ENCODE measurements around the gene SLC9A9.

SLC9A9 gene

GRCh38 chr3:143266927-143267326, 581.3 kb downstream of the SLC9A9 start:
- DNase-seq, result no peak

- DNase-seq, result no peak
Observed at GRCh38 chr3:143266511-143266910, 581.8 kb downstream of the SLC9A9 start.

GRCh38 chr3:143265501-143266070, 582.7 kb downstream of the SLC9A9 start:
- no peak for DNase-seq

GRCh38 chr3:143263852-143264513, 584.3 kb downstream of the SLC9A9 start:
- DNase-seq, result no peak

GRCh38 chr3:143261848-143262247, 586.4 kb downstream of the SLC9A9 start:
- DNase-seq, result no peak

- no peak for DNase-seq
Observed at GRCh38 chr3:143258692-143259091, 589.6 kb downstream of the SLC9A9 start.

GRCh38 chr3:143256416-143256815, 591.9 kb downstream of the SLC9A9 start:
- no peak for DNase-seq

GRCh38 chr3:143255739-143256138, 592.5 kb downstream of the SLC9A9 start:
- no peak for DNase-seq

GRCh38 chr3:143252931-143253330, 595.3 kb downstream of the SLC9A9 start:
- DNase-seq, result no peak

- no peak for DNase-seq
Observed at GRCh38 chr3:143249014-143249413, 599.3 kb downstream of the SLC9A9 start.

GRCh38 chr3:143247073-143247472, 601.2 kb downstream of the SLC9A9 start:
- DNase-seq, result no peak

- no peak for DNase-seq
Observed at GRCh38 chr3:143245692-143246091, 602.6 kb downstream of the SLC9A9 start.

- DNase-seq, result no peak
Observed at GRCh38 chr3:143244516-143245063, 603.7 kb downstream of the SLC9A9 start.

GRCh38 chr3:143243686-143244085, 604.6 kb downstream of the SLC9A9 start:
- DNase-seq, result no peak

- DNase-seq, result no peak
Observed at GRCh38 chr3:143242691-143243090, 605.6 kb downstream of the SLC9A9 start.

GRCh38 chr3:143242101-143242500, 606.2 kb downstream of the SLC9A9 start:
- DNase-seq, result no peak

GRCh38 chr3:143241481-143241951, 606.8 kb downstream of the SLC9A9 start:
- DNase-seq, result no peak

- DNase-seq, result no peak
Observed at GRCh38 chr3:143240886-143241285, 607.4 kb downstream of the SLC9A9 start.

GRCh38 chr3:143239031-143239430, 609.2 kb downstream of the SLC9A9 start:
- no peak for DNase-seq

GRCh38 chr3:143237077-143237627, 611.1 kb downstream of the SLC9A9 start:
- DNase-seq, result no peak

GRCh38 chr3:143236226-143236964, 611.9 kb downstream of the SLC9A9 start:
- peak; percentile 5 for DNase-seq

GRCh38 chr3:143235614-143236204, 612.6 kb downstream of the SLC9A9 start:
- DNase-seq, result no peak

GRCh38 chr3:143234526-143234925, 613.7 kb downstream of the SLC9A9 start:
- no peak for DNase-seq
